C4-2B (cell line): ENCODE measurements around the gene KIF26B.

Experiments
- ZFX ChIP-seq: fragments of 450-650 bp; IDR thresholded peaks from 2 replicates; pipeline ENCODE4 v1.6.1; 2017
- TF ChIP-seq, protein P1 (sequence below): fragments of 450-650 bp; conservative IDR thresholded peaks from 2 replicates; pipeline ENCODE4 v1.5.1; 2017; ENCODE audit warnings: mild to moderate bottlenecking

GRCh38 chr1:245322673-245323072 lies 167.9 kb downstream of the KIF26B start:
- TF ChIP-seq, protein P1, sequence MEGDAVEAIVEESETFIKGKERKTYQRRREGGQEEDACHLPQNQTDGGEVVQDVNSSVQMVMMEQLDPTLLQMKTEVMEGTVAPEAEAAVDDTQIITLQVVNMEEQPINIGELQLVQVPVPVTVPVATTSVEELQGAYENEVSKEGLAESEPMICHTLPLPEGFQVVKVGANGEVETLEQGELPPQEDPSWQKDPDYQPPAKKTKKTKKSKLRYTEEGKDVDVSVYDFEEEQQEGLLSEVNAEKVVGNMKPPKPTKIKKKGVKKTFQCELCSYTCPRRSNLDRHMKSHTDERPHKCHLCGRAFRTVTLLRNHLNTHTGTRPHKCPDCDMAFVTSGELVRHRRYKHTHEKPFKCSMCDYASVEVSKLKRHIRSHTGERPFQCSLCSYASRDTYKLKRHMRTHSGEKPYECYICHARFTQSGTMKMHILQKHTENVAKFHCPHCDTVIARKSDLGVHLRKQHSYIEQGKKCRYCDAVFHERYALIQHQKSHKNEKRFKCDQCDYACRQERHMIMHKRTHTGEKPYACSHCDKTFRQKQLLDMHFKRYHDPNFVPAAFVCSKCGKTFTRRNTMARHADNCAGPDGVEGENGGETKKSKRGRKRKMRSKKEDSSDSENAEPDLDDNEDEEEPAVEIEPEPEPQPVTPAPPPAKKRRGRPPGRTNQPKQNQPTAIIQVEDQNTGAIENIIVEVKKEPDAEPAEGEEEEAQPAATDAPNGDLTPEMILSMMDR = no peak
- TF ChIP-seq ZFX = no peak
